ENCODE results near the gene ATP5ME. TPM values are rescaled to one million over a fixed set of nuclear protein-coding genes. Genes with fewer than 3 reads are reported as not detected.
"Not testable (repeated sequence)": the region's sequence is repeated elsewhere in the genome, so short reads cannot be mapped to it uniquely, and the experiment has no call there.

ATP5ME gene
- total and polyA plus RNA-seq, 2 donors (not counting 1 experiment from before 2014, with no cell fraction given): 257 to 356 TPM

DNA sequence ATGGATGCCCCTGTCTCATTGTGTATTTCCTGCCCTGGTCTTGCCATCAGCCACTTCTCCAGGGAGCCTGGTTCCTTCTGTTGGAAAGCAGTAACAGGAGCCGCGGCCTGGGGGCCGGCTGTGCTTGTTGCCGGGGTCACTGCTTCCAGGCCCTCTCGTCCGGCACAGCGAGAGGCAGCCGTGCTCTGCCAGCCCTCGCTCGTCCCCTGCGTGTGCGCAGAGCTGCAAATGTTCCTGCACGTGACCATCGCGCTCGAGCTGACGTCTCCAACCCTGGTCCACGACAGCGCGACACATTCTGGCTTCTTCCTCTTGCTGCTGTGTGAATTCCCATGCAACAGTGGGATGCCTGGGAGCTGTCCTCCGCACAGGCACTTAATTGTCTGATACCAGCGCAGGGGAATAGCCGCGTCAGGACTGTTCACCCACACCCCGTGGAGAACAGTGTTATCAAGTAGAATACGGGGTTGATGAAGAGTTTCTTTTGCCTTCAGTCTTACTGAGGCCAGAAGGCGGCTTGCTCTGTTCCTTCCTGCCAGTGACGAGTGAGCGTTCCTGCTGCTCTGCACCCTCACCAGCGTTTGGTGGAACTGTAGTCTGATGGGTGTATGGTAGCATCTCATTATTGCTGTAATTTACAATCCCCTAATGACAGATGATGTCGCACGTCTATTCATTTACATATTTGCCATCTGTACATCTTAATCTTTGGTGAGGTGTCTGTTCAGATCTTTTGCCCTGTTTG lies 36.4 kb downstream of the ATP5ME start:
- no peak overlapping the region for H3K27ac ChIP-seq (ENCODE audit: insufficient read depth, low read length)
- no peaks in the 10 kb centered on the region for H3K27me3 ChIP-seq (ENCODE audit: control insufficient read depth, insufficient read depth, low read length)
- no peak for TF ChIP-seq EZH2 (IDR thresholded peaks at IDR 0.05; ENCODE audit: low read length, missing control alignments)
- TF ChIP-seq, protein P1, sequence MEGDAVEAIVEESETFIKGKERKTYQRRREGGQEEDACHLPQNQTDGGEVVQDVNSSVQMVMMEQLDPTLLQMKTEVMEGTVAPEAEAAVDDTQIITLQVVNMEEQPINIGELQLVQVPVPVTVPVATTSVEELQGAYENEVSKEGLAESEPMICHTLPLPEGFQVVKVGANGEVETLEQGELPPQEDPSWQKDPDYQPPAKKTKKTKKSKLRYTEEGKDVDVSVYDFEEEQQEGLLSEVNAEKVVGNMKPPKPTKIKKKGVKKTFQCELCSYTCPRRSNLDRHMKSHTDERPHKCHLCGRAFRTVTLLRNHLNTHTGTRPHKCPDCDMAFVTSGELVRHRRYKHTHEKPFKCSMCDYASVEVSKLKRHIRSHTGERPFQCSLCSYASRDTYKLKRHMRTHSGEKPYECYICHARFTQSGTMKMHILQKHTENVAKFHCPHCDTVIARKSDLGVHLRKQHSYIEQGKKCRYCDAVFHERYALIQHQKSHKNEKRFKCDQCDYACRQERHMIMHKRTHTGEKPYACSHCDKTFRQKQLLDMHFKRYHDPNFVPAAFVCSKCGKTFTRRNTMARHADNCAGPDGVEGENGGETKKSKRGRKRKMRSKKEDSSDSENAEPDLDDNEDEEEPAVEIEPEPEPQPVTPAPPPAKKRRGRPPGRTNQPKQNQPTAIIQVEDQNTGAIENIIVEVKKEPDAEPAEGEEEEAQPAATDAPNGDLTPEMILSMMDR (conservative IDR thresholded peaks at IDR 0.05 in 1 of 2, IDR thresholded peaks at IDR 0.05 in 1 of 2; ENCODE audit: low read depth in 1 of 2, low read length in 2 of 2): no peak
- no peaks in the 10 kb centered on the region for H3K9me3 ChIP-seq (ENCODE audit: control insufficient read depth, insufficient read depth, low read depth, low read length)
- H4K20me1 ChIP-seq (ENCODE audit: control insufficient read depth, extremely low read depth, insufficient read depth, low read length): no peaks in the 10 kb centered on the region
- no peak overlapping the region for H3K4me3 ChIP-seq (replicated peaks in 1 of 4; ENCODE audit: control extremely low read depth in 1 of 4, insufficient read depth in 1 of 4, low read depth in 3 of 4, low read length in 4 of 4)
- no peaks in the 10 kb centered on the region for H3K79me2 ChIP-seq (ENCODE audit: control insufficient read depth, insufficient read depth, low read length)
- no peaks in the 10 kb centered on the region for H3K4me1 ChIP-seq (ENCODE audit: control insufficient read depth, extremely low read depth, insufficient read depth, low read length)
- no peaks in the 10 kb centered on the region for H3K36me3 ChIP-seq (ENCODE audit: control insufficient read depth, insufficient read depth, low read length)
- H3K4me2 ChIP-seq (ENCODE audit: extremely low read depth, insufficient read depth, low read length): no peak overlapping the region
- no peak for DNase-seq (ENCODE audit: low read depth in 2 of 2)
- H2AFZ ChIP-seq (ENCODE audit: low read length): no peak overlapping the region
- no peak overlapping the region for H3K9ac ChIP-seq (ENCODE audit: insufficient read depth, low read length)

- no peaks in the 10 kb centered on the region for H3K9me3 ChIP-seq (ENCODE audit: control insufficient read depth, insufficient read depth, low read depth, low read length)
- no peaks in the 10 kb centered on the region for H3K79me2 ChIP-seq (ENCODE audit: control insufficient read depth, insufficient read depth, low read length)
- H2AFZ ChIP-seq (ENCODE audit: low read length): no peak overlapping the region
- H3K4me2 ChIP-seq (ENCODE audit: extremely low read depth, insufficient read depth, low read length): no peak overlapping the region
- no peak overlapping the region for H3K4me3 ChIP-seq (replicated peaks in 1 of 4; ENCODE audit: control extremely low read depth in 1 of 4, insufficient read depth in 1 of 4, low read depth in 3 of 4, low read length in 4 of 4)
- no peak overlapping the region for H3K27ac ChIP-seq (ENCODE audit: insufficient read depth, low read length)
- H4K20me1 ChIP-seq (ENCODE audit: control insufficient read depth, extremely low read depth, insufficient read depth, low read length): no peaks in the 10 kb centered on the region
- no peak for TF ChIP-seq EZH2 (IDR thresholded peaks at IDR 0.05; ENCODE audit: low read length, missing control alignments)
- TF ChIP-seq, protein P1 (conservative IDR thresholded peaks at IDR 0.05 in 1 of 2, IDR thresholded peaks at IDR 0.05 in 1 of 2; ENCODE audit: low read depth in 1 of 2, low read length in 2 of 2): no peak
- H3K9ac ChIP-seq (ENCODE audit: insufficient read depth, low read length): no peak overlapping the region
- no peaks in the 10 kb centered on the region for H3K27me3 ChIP-seq (ENCODE audit: control insufficient read depth, insufficient read depth, low read length)
- no peak for DNase-seq (ENCODE audit: low read depth in 2 of 2)
- no peaks in the 10 kb centered on the region for H3K36me3 ChIP-seq (ENCODE audit: control insufficient read depth, insufficient read depth, low read length)
- no peaks in the 10 kb centered on the region for H3K4me1 ChIP-seq (ENCODE audit: control insufficient read depth, extremely low read depth, insufficient read depth, low read length)
Measured at GRCh38 chr4:636628-637159, 37.4 kb downstream of the ATP5ME start.

GRCh38 chr4:635851-636627 lies 38.0 kb downstream of the ATP5ME start:
- TF ChIP-seq, protein P1 (conservative IDR thresholded peaks at IDR 0.05 in 1 of 2, IDR thresholded peaks at IDR 0.05 in 1 of 2; ENCODE audit: low read depth in 1 of 2, low read length in 2 of 2): no peak

GRCh38 chr4:635066-635835 lies 38.8 kb downstream of the ATP5ME start:
- H3K9me3 ChIP-seq (ENCODE audit: control insufficient read depth, insufficient read depth, low read depth, low read length); H2AFZ ChIP-seq (ENCODE audit: low read length); H3K4me3 ChIP-seq (replicated peaks in 1 of 4; ENCODE audit: control extremely low read depth in 1 of 4, insufficient read depth in 1 of 4, low read depth in 3 of 4, low read length in 4 of 4); H3K27me3 ChIP-seq (ENCODE audit: control insufficient read depth, insufficient read depth, low read length); H3K36me3 ChIP-seq (ENCODE audit: control insufficient read depth, insufficient read depth, low read length); H3K79me2 ChIP-seq (ENCODE audit: control insufficient read depth, insufficient read depth, low read length); H3K9ac ChIP-seq (ENCODE audit: insufficient read depth, low read length); H3K4me1 ChIP-seq (ENCODE audit: control insufficient read depth, extremely low read depth, insufficient read depth, low read length); DNase-seq (ENCODE audit: low read depth in 2 of 2); H3K27ac ChIP-seq (ENCODE audit: insufficient read depth, low read length); H3K4me2 ChIP-seq (ENCODE audit: extremely low read depth, insufficient read depth, low read length); H4K20me1 ChIP-seq (ENCODE audit: control insufficient read depth, extremely low read depth, insufficient read depth, low read length): not testable (repeated sequence)

More at GRCh38 chr4:635851-636627, 38.0 kb downstream of the ATP5ME start:
- Histone ChIP-seq H3K9me3 (ENCODE audit: control insufficient read depth, insufficient read depth, low read depth, low read length) (no peaks in the 10 kb centered on the region), H2AFZ (ENCODE audit: low read length) (no peak overlapping the region), H3K79me2 (ENCODE audit: control insufficient read depth, insufficient read depth, low read length) (no peaks in the 10 kb centered on the region), H3K36me3 (ENCODE audit: control insufficient read depth, insufficient read depth, low read length) (no peaks in the 10 kb centered on the region), H4K20me1 (ENCODE audit: control insufficient read depth, extremely low read depth, insufficient read depth, low read length) (no peaks in the 10 kb centered on the region), H3K9ac (ENCODE audit: insufficient read depth, low read length) (no peak overlapping the region), H3K4me2 (ENCODE audit: extremely low read depth, insufficient read depth, low read length) (no peak overlapping the region), H3K4me1 (ENCODE audit: control insufficient read depth, extremely low read depth, insufficient read depth, low read length) (no peaks in the 10 kb centered on the region), H3K27me3 (ENCODE audit: control insufficient read depth, insufficient read depth, low read length) (no peaks in the 10 kb centered on the region), H3K27ac (ENCODE audit: insufficient read depth, low read length) (no peak overlapping the region), H3K4me3 (replicated peaks in 1 of 4; ENCODE audit: control extremely low read depth in 1 of 4, insufficient read depth in 1 of 4, low read depth in 3 of 4, low read length in 4 of 4) (no peak overlapping the region)
- DNase-seq (ENCODE audit: low read depth in 2 of 2): no peak

All from fibroblast of lung (primary cell).